GM19467 (cell line): Measurements from ENCODE around the gene BAIAP2.
"Not testable (repeated sequence)": the region's sequence is repeated elsewhere in the genome, so short reads cannot be mapped to it uniquely, and the experiment has no call there.

ENCODE experiments used
- ATAC-seq: cut with Tn5 transposase; IDR thresholded peaks from one replicate; pipeline ENCODE4 v1.9.1; 2021; ENCODE audit warnings: mild to moderate bottlenecking, moderate library complexity; ENCODE audit not compliant: unreplicated experiment

The BAIAP2 gene

DNA sequence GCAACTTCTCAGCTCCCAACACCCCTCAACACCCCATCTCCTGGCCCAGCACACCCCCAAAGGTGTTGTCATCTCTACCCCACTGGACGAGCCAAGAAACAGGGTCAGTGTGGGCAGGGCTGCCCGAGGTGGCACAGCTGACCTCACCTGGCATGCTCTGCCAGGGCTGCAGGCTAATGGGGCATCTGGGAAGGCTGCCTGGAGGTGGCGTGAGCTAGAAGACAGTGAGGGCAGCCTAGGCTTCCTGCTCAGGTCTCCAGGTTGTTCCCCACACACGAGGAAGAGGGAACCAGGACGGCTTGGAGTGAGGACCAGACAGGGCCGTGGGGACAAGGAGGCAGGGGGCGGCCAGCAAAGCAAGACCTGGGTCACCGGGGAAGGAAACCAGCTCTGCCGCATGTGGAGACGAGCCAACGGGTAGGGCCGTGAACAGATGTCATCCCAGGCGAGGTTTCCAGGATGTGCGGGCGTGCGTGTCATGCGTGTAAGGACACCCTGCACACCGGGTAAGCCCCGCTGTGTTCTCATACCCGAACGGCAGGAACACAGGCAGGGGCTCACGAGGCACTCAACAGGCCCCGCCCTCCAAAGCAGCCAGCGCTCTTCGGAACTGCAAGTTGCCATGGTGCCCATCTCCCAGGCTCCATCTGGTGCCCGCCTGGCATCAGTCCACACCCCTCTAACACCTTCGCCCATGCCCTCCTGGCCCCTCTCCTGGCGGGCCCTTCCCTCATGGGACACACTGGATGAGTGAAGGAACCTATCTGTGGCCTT is 100.7 kb downstream of the BAIAP2 start:
- ATAC-seq: no peak

DNA sequence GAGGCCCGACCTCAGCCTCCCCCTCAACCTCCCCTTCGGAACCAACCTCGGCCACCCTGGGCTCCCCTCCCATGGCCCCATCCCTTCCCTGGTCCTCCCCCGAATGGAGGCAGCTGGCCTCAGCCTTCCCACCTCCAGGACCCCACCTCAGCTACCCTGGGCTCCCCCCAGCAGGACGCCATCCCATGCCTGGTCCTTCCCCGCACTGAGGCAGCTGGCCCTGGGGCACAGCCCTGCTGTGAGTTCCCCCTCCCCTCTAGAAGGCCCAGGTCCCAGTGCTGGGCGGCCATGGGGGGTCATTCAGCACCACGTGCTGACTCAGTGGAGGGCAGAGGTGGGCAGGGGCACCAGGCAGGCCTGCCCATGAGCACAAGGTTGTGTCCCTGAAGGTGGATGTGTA is 101.4 kb downstream of the BAIAP2 start:
- ATAC-seq: no peak

DNA sequence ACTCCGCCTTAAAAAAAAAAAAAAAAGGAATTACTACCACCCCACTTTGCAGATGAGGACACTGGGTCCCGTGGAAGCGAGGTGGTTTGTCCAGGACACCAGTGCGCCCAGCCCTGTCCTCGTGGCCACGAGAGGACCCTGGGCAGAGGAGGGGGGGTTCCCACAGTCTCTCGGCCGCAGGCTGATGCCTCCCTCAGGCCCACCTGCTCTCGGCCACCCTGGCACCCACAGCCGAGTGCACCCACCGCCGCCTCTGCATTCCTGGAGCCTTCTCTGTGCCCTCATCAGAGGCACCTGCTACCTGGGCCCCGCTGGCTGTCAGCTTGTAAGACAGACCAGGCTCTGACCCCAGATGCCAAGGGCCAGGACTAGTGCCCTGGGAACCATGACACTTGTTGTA is 102.3 kb downstream of the BAIAP2 start:
- ATAC-seq: no peak

DNA sequence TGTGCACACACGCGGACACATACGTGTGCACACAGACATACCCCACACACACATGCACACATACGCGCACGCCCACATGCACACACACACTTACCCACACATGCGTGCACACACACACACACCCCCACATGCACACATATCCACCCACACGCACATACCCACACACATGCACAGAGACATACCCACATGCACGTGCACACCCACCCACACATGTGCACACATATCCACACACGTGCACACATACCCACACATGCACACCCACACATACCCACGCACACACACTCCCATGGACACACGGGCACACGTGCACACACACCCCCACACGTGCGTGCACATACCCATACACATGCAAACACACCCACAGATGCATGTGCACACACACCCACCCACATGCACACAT is 103.1 kb downstream of the BAIAP2 start:
- ATAC-seq: no peak

DNA sequence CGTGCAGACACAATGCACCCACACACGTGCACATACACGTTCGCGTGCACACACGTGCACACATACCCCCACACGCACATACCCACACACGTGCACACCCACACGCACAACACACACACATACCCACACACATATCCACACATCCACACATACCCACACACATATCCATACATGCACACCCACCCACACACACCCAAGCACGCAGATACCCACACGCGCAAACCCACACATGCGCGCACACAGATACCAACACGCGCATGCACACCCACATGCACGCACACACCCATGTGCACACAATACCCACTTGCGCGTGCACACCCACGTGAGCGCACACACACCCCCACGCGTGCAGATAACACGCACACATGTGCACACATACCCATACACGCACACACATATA is 103.5 kb downstream of the BAIAP2 start:
- no peak for ATAC-seq

DNA sequence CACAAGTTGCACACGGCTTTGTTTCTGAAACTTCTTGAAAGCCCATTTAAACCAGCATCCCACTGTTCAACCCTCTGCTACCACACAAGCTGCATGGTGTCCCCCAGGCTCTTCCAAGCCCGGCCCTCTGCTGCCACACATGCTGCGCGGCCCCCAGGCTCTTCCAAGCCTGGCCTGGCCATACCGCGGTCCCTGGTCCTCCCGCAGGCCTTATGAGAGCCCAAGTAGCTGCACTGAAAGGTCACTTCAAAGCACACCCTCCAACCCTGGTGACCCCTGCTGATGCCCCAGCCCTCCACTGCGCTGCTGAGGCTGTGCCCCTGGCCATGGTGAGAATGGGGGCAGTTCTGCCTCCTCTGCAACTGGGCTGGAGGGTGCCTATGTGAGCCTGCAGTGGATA is 104.5 kb downstream of the BAIAP2 start:
- ATAC-seq: no peak

DNA sequence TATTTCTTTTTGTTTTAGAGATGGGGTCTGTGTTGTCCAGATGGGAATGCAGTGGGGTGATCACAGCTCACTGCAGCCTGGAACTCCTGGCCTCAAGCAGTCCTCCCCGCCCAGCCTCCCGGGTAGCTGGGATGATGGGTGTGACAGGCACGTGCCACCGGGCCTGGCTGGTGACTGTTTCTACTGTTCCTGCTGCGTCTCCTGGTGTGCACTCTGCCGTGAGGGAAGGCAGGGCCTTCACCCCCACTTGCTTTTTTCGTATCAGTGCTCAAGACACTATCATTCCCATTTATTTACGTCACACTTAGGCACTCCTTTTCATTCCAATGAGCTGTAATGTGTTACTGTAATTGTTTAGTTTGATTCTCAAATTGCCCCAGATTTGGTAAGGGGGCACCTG is 105.1 kb downstream of the BAIAP2 start:
- no peak for ATAC-seq

DNA sequence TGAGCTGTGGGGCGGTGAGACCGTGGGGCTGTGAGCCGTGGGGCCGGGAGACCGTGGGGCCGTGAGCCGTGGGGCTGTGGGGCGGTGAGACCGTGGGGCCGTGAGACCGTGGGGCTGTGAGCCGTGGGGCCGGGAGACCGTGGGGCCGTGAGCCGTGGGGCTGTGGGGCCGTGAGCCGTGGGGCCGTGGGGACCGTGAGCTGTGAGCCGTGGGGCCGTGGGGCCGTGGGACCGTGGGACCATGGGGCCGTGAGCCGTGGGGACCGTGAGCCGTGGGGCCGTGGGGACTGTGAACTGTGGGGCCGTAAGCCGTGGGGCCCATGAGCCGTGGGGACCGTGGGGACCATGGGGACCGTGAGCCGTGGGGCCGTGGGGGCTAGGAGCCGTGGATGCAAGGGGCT is 105.7 kb downstream of the BAIAP2 start:
- ATAC-seq: no peak

DNA sequence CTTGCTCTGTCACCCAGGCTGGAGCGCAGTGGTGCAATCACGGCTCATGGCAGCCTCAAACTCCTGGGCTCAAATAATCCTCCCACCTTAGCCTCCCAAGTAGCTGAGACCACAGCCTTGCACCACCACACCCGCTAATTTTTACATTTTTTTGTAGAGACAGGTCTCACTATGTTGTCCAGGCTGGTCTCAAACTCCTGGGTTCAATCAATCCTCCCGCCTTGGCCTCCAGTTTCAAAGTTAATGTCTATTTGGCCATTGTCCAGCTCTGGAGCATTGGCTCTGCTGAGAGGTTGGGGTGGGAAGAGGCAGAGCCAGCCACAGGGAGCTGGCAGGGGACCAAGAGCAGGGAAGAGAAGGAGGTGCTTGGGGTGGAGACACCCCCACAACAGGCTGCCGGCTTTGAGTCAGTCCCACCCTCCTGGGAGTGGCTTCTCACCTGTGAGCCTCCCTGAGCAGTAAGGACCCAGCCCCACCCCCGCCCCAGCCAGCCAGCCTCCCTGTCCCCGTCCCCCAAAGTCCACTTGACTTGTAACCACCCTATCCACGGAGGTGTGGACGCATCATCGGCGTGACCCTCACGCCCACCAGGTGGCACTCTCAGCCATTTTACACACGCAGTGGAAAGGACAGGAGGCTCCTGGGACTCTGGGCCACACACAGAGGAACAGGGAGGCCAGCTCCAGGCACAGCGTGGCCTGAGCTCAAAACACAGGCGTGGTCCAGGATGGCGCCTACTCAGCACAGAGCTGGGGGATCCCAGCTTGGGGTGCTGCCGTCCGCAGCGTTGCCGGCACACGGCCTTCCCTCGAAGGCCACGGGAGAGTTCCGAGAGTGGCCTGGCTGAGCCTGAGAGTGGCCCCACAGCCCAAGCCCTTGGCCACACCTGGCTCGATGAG is 107.6 kb downstream of the BAIAP2 start:
- no peak for ATAC-seq

DNA sequence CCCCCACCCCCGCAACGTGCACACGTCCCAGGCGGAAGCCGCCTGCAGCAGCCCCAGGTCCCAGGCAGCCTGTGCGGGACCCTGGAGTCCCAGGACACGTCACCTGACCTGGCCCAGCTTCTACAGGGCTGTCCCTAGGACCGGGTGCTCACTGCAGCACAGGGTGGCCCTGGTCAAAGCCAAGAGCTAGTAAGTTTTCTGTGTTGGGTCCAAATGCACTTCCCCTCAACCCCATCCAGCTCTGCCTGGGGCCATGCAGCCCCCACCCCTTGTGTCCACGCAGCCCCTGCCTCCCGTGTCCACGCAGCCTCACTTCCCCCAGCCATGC is 108.2 kb downstream of the BAIAP2 start:
- ATAC-seq: no peak

DNA sequence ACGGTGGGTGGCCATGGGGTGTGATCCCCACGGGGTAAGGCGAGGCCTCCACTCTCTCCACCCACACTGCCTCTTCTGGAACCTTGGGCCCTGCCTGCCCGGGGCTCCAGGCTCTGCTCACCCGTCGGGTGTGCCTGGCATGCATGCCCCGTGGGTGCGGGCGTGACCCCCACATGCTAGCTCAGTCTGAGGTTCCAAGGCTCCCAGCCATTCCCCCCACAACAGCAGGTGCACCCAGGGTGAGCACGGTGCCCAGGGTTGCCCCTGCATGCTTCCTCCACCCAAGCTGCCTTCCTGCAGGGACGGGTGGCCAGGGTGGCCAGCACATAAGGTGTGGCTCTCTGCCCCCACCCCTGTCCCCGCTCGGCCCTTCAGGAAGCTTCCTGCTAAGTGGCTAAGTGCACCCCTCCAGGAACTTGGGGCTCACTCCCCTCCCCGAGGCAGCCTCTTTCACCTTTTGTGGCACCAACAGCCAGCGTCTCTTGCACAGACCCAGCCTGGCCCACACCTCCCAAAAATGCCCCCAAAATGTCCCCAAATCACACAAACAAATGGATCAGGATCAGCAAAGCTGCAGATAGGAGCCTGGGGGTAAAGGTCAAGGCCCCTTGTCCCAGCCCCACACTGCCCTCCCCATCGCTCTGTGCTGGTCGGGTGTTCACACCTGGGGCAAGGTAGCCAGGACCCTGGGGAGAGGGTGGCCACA is 108.9 kb downstream of the BAIAP2 start:
- no peak for ATAC-seq

DNA sequence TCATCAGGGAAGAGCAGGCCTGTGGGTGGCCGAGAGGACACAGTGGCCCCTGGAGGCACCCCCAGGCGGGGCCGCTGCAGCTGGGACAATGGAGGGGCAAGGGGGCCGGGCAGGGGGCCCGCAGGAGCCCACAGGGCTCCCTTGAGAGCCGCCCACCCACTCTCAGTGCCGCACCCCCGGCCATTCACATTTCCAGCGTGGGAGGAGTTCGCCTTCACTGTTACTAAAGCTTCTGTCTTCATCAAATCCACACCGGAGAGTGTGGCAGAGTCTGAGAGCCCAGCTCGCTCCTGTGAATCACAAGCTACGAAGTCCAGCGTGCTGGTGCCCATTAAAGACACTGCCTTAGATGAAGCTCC is 109.5 kb downstream of the BAIAP2 start:
- no peak for ATAC-seq

DNA sequence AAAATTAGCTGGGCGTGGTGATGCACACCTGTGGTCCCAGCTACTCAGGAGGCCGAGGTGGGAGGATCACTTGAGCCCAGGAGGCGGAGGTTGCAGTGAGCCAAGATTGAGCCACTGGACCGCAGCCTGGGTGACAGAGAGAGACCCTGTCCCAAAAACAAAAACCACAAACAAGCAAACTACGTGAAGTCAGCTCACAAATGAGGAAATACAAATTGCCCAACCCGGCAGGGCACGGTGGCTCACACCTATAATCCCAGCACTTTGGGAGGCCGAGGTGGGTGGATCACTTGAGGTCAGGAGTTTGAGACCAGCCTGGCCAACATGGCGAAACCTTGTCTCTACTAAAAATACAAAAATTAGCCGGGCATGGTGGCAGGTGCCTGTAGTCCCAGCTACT is 111.3 kb downstream of the BAIAP2 start:
- ATAC-seq: not testable (repeated sequence)

DNA sequence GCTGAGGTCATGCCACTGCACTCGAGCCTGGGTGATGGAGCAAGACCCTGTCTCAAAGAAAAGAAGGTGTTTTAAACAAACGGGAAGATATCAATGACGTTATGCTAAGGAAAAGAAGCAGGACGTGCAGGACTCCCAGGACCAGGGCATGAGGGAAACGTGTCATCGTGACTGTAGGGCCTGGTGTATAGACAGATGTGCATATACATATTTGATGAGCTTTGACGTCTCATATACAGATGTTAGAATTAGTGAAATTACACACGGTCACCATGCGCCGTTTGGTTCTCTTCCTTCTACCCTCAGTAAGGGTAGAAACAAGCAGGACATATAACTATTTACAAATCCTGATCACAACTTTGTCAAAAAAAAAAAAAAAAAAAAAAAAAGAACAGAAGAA is 112.8 kb downstream of the BAIAP2 start:
- ATAC-seq: no peak

DNA sequence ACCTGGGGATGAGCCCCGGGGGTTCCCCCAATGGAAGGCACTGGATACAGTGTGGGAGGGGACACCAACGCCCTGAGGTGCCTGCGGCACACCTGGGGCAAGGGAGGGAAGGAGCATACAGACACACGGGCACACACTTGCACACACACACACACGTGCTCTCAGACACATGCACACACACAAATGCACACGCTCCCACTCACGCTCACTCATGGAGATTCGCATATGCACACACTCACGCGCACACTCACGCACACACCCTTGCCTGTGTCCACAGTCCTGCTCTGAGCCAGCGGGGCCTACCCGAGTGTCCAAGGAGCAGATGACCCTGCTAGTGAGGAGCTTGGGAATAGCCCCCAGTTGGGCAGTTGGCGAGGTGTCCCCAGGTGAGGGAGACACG is 113.6 kb downstream of the BAIAP2 start:
- no peak for ATAC-seq

DNA sequence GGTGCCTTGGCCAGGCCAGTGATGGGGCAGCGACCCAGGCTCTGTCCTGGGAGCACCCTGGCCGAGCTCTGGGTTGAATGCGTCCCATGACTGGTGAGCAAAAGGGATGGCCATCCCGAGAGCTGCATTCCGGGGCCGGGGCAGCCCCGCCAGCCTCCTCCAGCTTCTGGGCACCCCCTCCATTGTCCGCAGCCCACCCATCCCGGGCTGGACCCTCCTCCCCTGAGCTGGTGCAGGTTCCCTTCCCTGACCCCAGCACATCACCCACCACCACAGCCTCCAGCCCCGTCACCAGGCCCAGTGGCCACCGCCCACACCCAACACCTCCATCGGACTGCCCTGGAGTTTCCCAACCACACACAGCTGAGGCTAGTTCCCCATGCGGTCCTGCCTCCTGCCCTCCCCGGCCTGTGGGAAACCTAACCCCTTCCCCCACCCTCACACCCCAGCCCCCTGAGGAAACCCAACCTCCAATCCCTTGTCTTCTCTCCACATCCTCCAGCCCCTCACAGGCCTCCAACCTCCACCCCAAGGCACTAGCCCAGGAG is 114.1 kb downstream of the BAIAP2 start:
- ATAC-seq: no peak

DNA sequence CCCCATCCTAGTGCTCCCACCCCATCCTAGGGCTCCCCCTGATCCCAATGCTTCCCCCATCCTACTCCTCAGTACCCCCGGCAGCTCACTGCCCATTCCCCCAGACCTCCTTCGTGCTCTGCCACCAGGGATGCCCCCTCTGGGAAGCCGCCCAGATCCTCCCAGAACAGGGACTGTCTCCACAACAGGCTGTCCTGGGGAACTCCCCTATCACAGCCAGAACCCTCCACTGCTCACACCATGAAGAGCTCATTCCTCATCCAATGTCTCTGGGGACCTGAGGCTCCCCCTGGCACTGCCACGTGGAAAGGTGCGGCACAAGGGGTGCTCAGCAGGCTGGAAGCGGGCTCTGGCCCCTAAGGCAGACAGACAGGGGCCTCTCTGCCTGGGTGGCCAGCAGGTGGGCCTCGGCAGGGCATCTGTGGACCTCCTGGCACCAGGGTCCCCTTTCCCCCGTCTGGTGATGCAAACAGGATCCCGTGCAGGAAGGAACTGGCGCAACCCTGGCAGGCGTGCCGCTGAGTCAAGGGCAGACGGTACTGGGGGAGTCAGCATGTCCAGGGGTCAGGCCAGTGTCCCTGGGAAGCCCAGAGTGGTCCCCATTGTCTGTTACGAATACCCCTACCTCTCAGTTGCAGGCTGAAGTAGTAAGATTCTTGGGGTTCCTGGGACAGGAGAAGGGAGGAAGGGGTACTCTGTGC is 115.6 kb downstream of the BAIAP2 start:
- ATAC-seq: no peak

DNA sequence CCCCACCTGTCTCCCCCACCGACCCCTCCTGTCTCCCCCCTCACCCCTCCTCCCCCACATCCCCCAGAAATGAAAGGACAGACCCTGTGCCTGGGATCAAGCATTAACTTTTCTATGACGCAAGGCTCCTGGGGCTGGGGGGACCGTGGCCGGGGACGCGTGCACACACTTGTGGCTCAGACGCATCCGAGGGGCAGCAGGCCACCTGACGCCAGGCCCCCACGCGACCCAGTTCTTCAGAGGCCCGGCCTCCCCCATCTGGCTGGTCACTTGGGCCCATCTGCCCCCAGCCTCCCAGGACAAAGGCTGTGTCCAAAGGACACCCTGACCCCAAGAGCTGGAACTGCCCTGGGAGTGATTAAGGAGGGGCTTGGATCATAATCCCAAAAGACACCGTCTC is 116.3 kb downstream of the BAIAP2 start:
- ATAC-seq: no peak

DNA sequence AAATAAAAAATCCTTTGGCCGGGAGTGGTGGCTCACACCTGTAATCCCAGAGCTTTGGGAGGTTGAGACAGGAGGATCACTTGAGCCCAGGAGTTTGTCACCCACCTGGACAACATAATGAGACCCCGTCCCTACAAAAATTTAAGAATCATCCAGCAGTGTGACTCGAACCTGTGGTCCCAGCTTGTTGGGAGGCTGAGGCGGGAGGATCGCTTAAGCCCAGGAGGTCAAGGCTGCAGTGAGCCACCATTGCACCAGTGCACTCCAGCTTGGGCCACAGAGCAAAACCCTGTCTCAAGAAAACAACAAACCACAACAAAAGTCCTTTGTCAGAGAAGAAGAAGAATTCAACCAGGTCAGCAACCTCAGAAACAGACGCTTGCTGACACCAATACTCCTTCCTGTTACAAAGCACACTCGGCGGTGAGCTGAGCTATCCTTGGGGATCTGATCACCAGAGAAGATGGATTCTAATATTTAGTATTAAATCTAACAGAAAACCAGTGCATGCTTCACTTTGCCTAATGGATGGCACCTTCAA is 117.4 kb downstream of the BAIAP2 start:
- no peak for ATAC-seq

DNA sequence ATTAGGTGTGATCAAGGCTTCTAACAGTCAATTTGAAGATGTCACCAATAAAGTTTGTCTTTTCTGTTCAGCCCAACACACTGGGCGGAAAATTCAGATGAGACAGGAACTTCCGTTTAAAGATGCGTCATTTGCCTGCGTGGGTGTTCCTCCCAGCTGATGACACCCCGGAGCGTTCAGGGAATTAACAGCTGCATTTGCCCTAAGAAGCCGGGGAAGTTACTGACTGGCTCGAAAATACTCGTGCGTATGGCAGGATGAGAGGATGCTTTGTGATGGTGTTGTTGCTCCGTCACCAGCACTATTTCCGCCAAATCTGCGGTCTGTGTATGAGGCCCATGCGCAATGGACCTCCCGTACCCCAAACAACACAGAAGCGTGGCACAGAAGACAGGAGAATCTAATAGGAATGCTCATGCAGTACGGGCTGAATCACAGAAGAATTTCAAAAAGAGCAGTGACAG is 118.4 kb downstream of the BAIAP2 start:
- no peak for ATAC-seq

DNA sequence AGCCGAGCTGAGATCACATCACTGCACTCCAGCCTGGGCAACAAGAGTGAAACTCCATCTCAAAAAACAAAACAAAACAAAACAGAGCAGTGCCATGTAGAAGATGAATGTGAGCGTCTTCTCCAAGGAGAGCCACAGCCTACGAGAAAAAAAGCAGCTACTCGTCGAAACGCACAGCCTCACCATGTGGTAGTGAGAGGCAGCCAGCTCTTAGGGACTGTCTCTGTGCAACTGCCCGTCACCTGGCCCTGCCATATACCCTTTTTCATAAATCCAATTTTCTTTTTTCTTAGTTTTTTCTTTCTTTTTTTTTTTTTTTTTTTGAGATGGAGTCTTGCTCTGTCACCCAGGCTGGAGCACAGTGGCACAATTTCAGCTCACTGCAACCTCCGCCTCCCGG is 119.1 kb downstream of the BAIAP2 start:
- not testable (repeated sequence) for ATAC-seq
